CD4-positive, alpha-beta T cell (primary cell): ENCODE measurements around the gene PLCB1. TPM values are rescaled to one million over a fixed set of nuclear protein-coding genes. Genes with fewer than 3 reads are reported as not detected.

ENCODE experiments used
- ATAC-seq: fragments of 200-7000 bp; cut with Tn5 transposase; one replicate; pipeline ENCODE4 v1.10.0; 2022; ENCODE audit warnings: mild to moderate bottlenecking; ENCODE audit not compliant: poor library complexity
- CTCF ChIA-PET: fragments of 350-600 bp; sonication (Branson Sonifier 250); formaldehyde crosslinking; loops from one replicate; lab custom pipeline; 2021; ENCODE audit warnings: antibody characterized with exemption, inconsistent platforms; lab: Charles Lee
- POLR2A ChIA-PET: fragments of 350-600 bp; sonication (Branson Sonifier 250); formaldehyde crosslinking; loops from one replicate; lab custom pipeline; 2021; ENCODE audit warnings: antibody characterized with exemption, inconsistent platforms; lab: Charles Lee
- DNase-seq, 14 experiments: peaks; one replicate each; pipeline ENCODE4 v3.0.0-alpha.2; 2013 to 2020; ENCODE audit warnings: mixed read lengths in 2 of 14
- H3K27ac ChIP-seq, 2 donors: one replicate each; pipeline versions ENCODE4 v1.5.1 to v1.7.0; 2013; ENCODE audit warnings: low read length in 2 of 2, low read depth in 1 of 2, mild to moderate bottlenecking in 1 of 2
- H3K27me3 ChIP-seq, 2 experiments: 1 replicate in 1 of 2; 2 replicates in 1 of 2; pipeline versions ENCODE4 v1.6.1 to v1.7.0; 2013; ENCODE audit warnings: low read length in 2 of 2, control low read depth in 1 of 2, mild to moderate bottlenecking in 1 of 2, moderate library complexity in 1 of 2; ENCODE audit not compliant: insufficient read depth in 2 of 2, control insufficient read depth in 1 of 2
- H3K36me3 ChIP-seq: one replicate; pipeline ENCODE4 v1.6.1; 2013; ENCODE audit warnings: low read length, control low read depth; ENCODE audit not compliant: insufficient read depth
- H3K4me1 ChIP-seq: one replicate; pipeline ENCODE4 v1.6.1; 2013; ENCODE audit warnings: low read length, control low read depth; ENCODE audit not compliant: insufficient read depth
- H3K4me3 ChIP-seq: one replicate; pipeline ENCODE4 v1.5.1; 2013; ENCODE audit warnings: mild to moderate bottlenecking, low read length, moderate library complexity
- H3K9me3 ChIP-seq, 2 experiments: 1 replicate in 1 of 2; 2 replicates in 1 of 2; pipeline versions ENCODE4 v1.6.1 to v1.7.0; 2013; ENCODE audit warnings: low read length in 2 of 2, mild to moderate bottlenecking in 2 of 2, control low read depth in 1 of 2, moderate library complexity in 1 of 2; ENCODE audit not compliant: control insufficient read depth in 1 of 2, insufficient read depth in 1 of 2
- H3K27ac Mint-ChIP-seq: one replicate; pipeline ENCODE4 v1.8.0; 2020; ENCODE audit warnings: mixed read lengths
- H3K27me3 Mint-ChIP-seq: one replicate; pipeline ENCODE4 v1.8.0; 2021; ENCODE audit warnings: mixed read lengths
- H3K36me3 Mint-ChIP-seq: one replicate; pipeline ENCODE4 v1.8.0; 2021; ENCODE audit warnings: low read depth, mixed read lengths
- H3K4me1 Mint-ChIP-seq: one replicate; pipeline ENCODE4 v1.8.0; 2021; ENCODE audit warnings: low read depth, mixed read lengths
- H3K4me3 Mint-ChIP-seq: one replicate; pipeline ENCODE4 v1.8.0; 2020; ENCODE audit warnings: mild to moderate bottlenecking, mixed read lengths
- H3K9me3 Mint-ChIP-seq: one replicate; pipeline ENCODE4 v1.8.0; 2020; ENCODE audit warnings: mixed read lengths
- intact Hi-C, 2 experiments: fragments of 100-400 bp; cut with DNase I in 1 of 2; cut with micrococcal nuclease in 1 of 2; formaldehyde crosslinking; loops; one replicate each; pipeline versions ENCODE4 v1.15.1 to v1.9.0; 2023 to 2025; cut with DNase I, micrococcal nuclease
- total RNA-seq, 174 experiments: library from RNA in 2 of 174; stranded (reverse) in 2 of 174; gene quantifications; one replicate each; pipeline ENCODE4 v1.2.3 and lab custom pipeline; 2021 to 2026
- TF ChIP-seq, protein P1 (sequence below): fragments of 200-600 bp; IDR thresholded peaks from one replicate; pipeline ENCODE4 v1.8.0; 2022; ENCODE audit warnings: antibody characterized with exemption, mild to moderate bottlenecking

PLCB1 gene
- total RNA-seq, 2 experiments from 2014 or later, result 3.8 to 5.6 TPM

DNA sequence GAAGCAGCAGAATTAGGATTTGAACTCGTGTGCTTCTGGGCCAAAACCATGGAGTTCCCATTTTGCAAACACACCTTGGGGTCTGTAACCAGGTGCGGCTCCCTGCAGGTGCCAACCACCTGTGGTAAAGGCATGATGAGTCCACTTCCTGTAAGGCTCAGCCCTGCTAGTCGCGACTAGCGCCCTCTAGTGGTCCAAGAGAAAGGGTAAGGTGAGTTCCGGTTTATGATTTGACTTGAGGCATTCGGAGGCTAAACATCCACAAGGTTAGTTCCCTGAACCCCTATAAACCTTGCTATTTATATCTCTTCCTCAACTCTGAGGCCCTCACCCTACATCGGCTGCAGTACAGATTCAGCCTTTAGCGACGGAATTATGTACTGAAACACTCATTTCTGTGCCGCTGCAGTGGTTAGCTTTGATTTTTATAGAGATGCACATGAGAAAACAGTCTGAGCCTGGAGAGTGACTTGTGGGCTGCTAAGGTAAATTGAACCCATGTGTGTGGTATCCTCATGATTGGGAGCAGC is 173.4 kb downstream of the PLCB1 start:
- CTCF ChIA-PET, result no interaction called here
- no peak overlapping the region for H3K4me3 Mint-ChIP-seq
- no peak overlapping the region for H3K27ac Mint-ChIP-seq
- H3K27ac ChIP-seq, result no peak overlapping the region
- H3K4me3 ChIP-seq, result no peak overlapping the region
- ATAC-seq (peak; percentile 98), DNase-seq (peak; percentile 44 to 88 (median 58))
- no peaks in the 10 kb centered on the region for H3K36me3 Mint-ChIP-seq
- POLR2A ChIA-PET, result no interaction called here
- H3K9me3 Mint-ChIP-seq, result no peaks in the 10 kb centered on the region
- H3K9me3 ChIP-seq, result no peaks in the 10 kb centered on the region
- no peaks in the 10 kb centered on the region for H3K36me3 ChIP-seq
- no peaks in the 10 kb centered on the region for H3K27me3 ChIP-seq
- H3K27me3 Mint-ChIP-seq, result no peaks in the 10 kb centered on the region
- intact Hi-C loops, result loop anchor here (1.0 to 5.0 kb wide), 3 partner anchors 173 to 263 kb away; partner anchors contain the start of gene PLCB1 (in 2 of the 2)
- H3K4me1 ChIP-seq, result peaks cover 5% of the 10 kb centered on the region
- TF ChIP-seq, protein P1, sequence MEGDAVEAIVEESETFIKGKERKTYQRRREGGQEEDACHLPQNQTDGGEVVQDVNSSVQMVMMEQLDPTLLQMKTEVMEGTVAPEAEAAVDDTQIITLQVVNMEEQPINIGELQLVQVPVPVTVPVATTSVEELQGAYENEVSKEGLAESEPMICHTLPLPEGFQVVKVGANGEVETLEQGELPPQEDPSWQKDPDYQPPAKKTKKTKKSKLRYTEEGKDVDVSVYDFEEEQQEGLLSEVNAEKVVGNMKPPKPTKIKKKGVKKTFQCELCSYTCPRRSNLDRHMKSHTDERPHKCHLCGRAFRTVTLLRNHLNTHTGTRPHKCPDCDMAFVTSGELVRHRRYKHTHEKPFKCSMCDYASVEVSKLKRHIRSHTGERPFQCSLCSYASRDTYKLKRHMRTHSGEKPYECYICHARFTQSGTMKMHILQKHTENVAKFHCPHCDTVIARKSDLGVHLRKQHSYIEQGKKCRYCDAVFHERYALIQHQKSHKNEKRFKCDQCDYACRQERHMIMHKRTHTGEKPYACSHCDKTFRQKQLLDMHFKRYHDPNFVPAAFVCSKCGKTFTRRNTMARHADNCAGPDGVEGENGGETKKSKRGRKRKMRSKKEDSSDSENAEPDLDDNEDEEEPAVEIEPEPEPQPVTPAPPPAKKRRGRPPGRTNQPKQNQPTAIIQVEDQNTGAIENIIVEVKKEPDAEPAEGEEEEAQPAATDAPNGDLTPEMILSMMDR, result peak; percentile 66
- H3K4me1 Mint-ChIP-seq, result peaks cover 10% of the 10 kb centered on the region

GRCh38 chr20:8306937-8307336 is 174.9 kb downstream of the PLCB1 start:
- Mint-ChIP-seq H3K9me3 (no peaks in the 10 kb centered on the region), H3K27ac (no peak overlapping the region), H3K27me3 (no peaks in the 10 kb centered on the region), H3K4me1 (peaks cover 10% of the 10 kb centered on the region), H3K36me3 (no peaks in the 10 kb centered on the region), H3K4me3 (no peak overlapping the region)
- TF ChIP-seq, protein P1, result no peak
- Histone ChIP-seq H3K4me1 (peaks cover 5% of the 10 kb centered on the region), H3K27me3 (no peaks in the 10 kb centered on the region), H3K4me3 (no peak overlapping the region), H3K9me3 (no peaks in the 10 kb centered on the region), H3K27ac (no peak overlapping the region), H3K36me3 (no peaks in the 10 kb centered on the region)
- intact Hi-C loops, result loop anchor here in 1 of 2 experiments (5.0 kb wide), 1 partner anchor 265 kb away; no protein-coding TSS in a partner anchor
- ChIA-PET CTCF (no interaction called here), POLR2A (no interaction called here)
- no peak for ATAC-seq
- no peak for DNase-seq

DNA sequence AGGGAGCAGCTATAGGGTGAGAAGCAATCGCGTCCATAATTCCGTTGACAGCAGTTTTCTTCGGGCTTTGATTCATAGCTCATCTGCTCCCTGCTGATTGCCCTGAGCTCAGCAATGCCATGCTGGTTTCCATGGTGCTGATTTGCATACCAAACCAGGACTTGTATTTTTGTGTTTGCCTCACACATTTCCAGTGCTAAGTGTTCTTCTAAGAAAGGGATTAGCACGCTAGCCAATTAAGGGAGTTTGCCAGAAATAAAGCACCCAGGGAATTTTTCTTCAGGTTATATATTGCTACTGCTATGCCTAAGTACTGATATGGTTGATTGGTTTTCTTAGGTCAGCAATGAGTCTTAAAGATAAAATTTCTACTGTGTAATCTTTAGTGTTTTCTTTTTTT is 177.6 kb downstream of the PLCB1 start:
- DNase-seq (no peak), ATAC-seq (no peak)
- intact Hi-C loops, result loop anchor here in 1 of 2 experiments (5.0 kb wide), 1 partner anchor 267 kb away; no protein-coding TSS in a partner anchor
- Mint-ChIP-seq H3K9me3 (no peaks in the 10 kb centered on the region), H3K27me3 (no peaks in the 10 kb centered on the region), H3K27ac (no peak overlapping the region), H3K4me1 (peaks cover 10% of the 10 kb centered on the region), H3K36me3 (no peaks in the 10 kb centered on the region), H3K4me3 (no peak overlapping the region)
- no peaks in the 10 kb centered on the region for H3K27me3 ChIP-seq
- no peak overlapping the region for H3K27ac ChIP-seq
- H3K4me3 ChIP-seq, result no peak overlapping the region
- H3K9me3 ChIP-seq, result no peaks in the 10 kb centered on the region
- ChIA-PET POLR2A (no interaction called here), CTCF (interaction anchor here (0.5 kb wide), 1 partner anchor 234 kb away, joined by 3 read pairs; no protein-coding TSS in a partner anchor)
- no peaks in the 10 kb centered on the region for H3K36me3 ChIP-seq
- TF ChIP-seq, protein P1, result no peak
- peaks cover 5% of the 10 kb centered on the region for H3K4me1 ChIP-seq
